Skeletal muscle satellite cell (primary cell): ENCODE data around the gene PHF21A.

Experiments
- H3K27me3 ChIP-seq: 2 replicates; pipeline ENCODE4 v1.7.0; 2013; ENCODE audit warnings: low read length; ENCODE audit not compliant: control insufficient read depth, insufficient read depth
- H3K36me3 ChIP-seq: 2 replicates; pipeline ENCODE4 v1.7.0; 2013; ENCODE audit warnings: mild to moderate bottlenecking, control low read depth, low read length; ENCODE audit not compliant: insufficient read depth
- H3K4me1 ChIP-seq: 2 replicates; pipeline ENCODE4 v1.7.0; 2013; ENCODE audit warnings: low read length; ENCODE audit not compliant: control insufficient read depth, insufficient read depth
- H3K4me2 ChIP-seq: 2 replicates; pipeline ENCODE4 v1.7.0; 2013; ENCODE audit warnings: mild to moderate bottlenecking, low read length
- H3K4me3 ChIP-seq: 2 replicates; pipeline ENCODE4 v1.7.0; 2013; ENCODE audit warnings: low read length
- H3K9ac ChIP-seq: 2 replicates; pipeline ENCODE4 v1.7.0; 2013; ENCODE audit warnings: mild to moderate bottlenecking, low read depth, low read length, moderate library complexity
- H3K9me3 ChIP-seq: replicated peaks from 2 replicates; pipeline ENCODE4 v1.7.0; 2013; ENCODE audit warnings: mild to moderate bottlenecking, control low read depth, low read length

Gene PHF21A

GRCh38 chr11:45924036-45924915 is 197.0 kb downstream of the PHF21A start:
- Histone ChIP-seq H3K4me2 (no peak overlapping the region), H3K27me3 (peaks cover 26% of the 10 kb centered on the region), H3K36me3 (no peaks in the 10 kb centered on the region), H3K4me1 (peaks cover 2% of the 10 kb centered on the region), H3K9ac (no peak overlapping the region), H3K4me3 (no peak overlapping the region), H3K9me3 (no peaks in the 10 kb centered on the region)

GRCh38 chr11:45922425-45923082 is 198.7 kb downstream of the PHF21A start, which contains the start of gene LARGE2:
TSS of gene LARGE2 (plus strand) at chr11:45922656. CDS start at chr11:45922883, 227 bp downstream.
- Histone ChIP-seq H3K4me1 (peaks cover 2% of the 10 kb centered on the region), H3K9ac (no peak within 1 kb of the TSS), H3K36me3 (no peaks in the 10 kb centered on the region), H3K27me3 (peaks cover 26% of the 10 kb centered on the region), H3K4me3 (no peak within 1 kb of the TSS), H3K9me3 (no peaks in the 10 kb centered on the region), H3K4me2 (peak within 1 kb of the TSS; percentile 29)

- no peak overlapping the region for H3K4me2 ChIP-seq
- peaks cover 26% of the 10 kb centered on the region for H3K27me3 ChIP-seq
- H3K4me1 ChIP-seq: peaks cover 6% of the 10 kb centered on the region
- H3K4me3 ChIP-seq: no peak overlapping the region
- H3K9ac ChIP-seq: no peak overlapping the region
- no peaks in the 10 kb centered on the region for H3K9me3 ChIP-seq
- H3K36me3 ChIP-seq: no peaks in the 10 kb centered on the region
Measured at GRCh38 chr11:45921561-45922424, 199.5 kb downstream of the PHF21A start.

- Histone ChIP-seq H3K9me3 (no peaks in the 10 kb centered on the region), H3K9ac (no peak overlapping the region), H3K4me3 (no peak overlapping the region), H3K4me1 (peaks cover 7% of the 10 kb centered on the region), H3K4me2 (no peak overlapping the region), H3K36me3 (no peaks in the 10 kb centered on the region), H3K27me3 (peaks cover 26% of the 10 kb centered on the region)
Measured at GRCh38 chr11:45920531-45921477, 200.4 kb downstream of the PHF21A start.

- H3K9me3 ChIP-seq: no peaks in the 10 kb centered on the region
- no peak overlapping the region for H3K4me3 ChIP-seq
- H3K36me3 ChIP-seq: peaks cover 5% of the 10 kb centered on the region
- H3K27me3 ChIP-seq: peaks cover 24% of the 10 kb centered on the region
- H3K9ac ChIP-seq: no peak overlapping the region
- H3K4me2 ChIP-seq: no peak overlapping the region
- H3K4me1 ChIP-seq: peaks cover 7% of the 10 kb centered on the region
Measured at GRCh38 chr11:45919806-45920530, 201.3 kb downstream of the PHF21A start.

- peak overlapping the region; percentile 94 for H3K4me3 ChIP-seq
- peaks cover 16% of the 10 kb centered on the region for H3K27me3 ChIP-seq
- H3K4me1 ChIP-seq: peaks cover 7% of the 10 kb centered on the region
- H3K9ac ChIP-seq: no peak overlapping the region
- peak overlapping the region; percentile 99 for H3K4me2 ChIP-seq
- H3K9me3 ChIP-seq: no peaks in the 10 kb centered on the region
- peaks cover 14% of the 10 kb centered on the region for H3K36me3 ChIP-seq
Measured at GRCh38 chr11:45918962-45919675, 202.1 kb downstream of the PHF21A start.

- Histone ChIP-seq H3K4me3 (peak overlapping the region; percentile 94), H3K9me3 (no peaks in the 10 kb centered on the region), H3K4me2 (peak overlapping the region; percentile 99), H3K27me3 (peaks cover 12% of the 10 kb centered on the region), H3K4me1 (peaks cover 7% of the 10 kb centered on the region), H3K36me3 (peaks cover 21% of the 10 kb centered on the region), H3K9ac (peak overlapping the region; percentile 97)
Measured at GRCh38 chr11:45918331-45918941, 202.8 kb downstream of the PHF21A start.

GRCh38 chr11:45917623-45918330 is 203.5 kb downstream of the PHF21A start, which contains the start of gene PEX16:
TSS of gene PEX16 (minus strand) at chr11:45917877. CDS start at chr11:45917811, 66 bp downstream.
- Histone ChIP-seq H3K4me1 (peaks cover 7% of the 10 kb centered on the region), H3K4me3 (peak within 1 kb of the TSS; percentile 94), H3K27me3 (peaks cover 6% of the 10 kb centered on the region), H3K4me2 (peak within 1 kb of the TSS; percentile 99), H3K36me3 (peaks cover 26% of the 10 kb centered on the region), H3K9me3 (no peaks in the 10 kb centered on the region), H3K9ac (peak within 1 kb of the TSS; percentile 97)

GRCh38 chr11:45917286-45917622 is 204.0 kb downstream of the PHF21A start:
- Histone ChIP-seq H3K36me3 (peaks cover 26% of the 10 kb centered on the region), H3K9me3 (no peaks in the 10 kb centered on the region), H3K27me3 (peaks cover under 1% of the 10 kb centered on the region), H3K9ac (peak overlapping the region; percentile 97), H3K4me1 (peaks cover 5% of the 10 kb centered on the region), H3K4me2 (peak overlapping the region; percentile 99), H3K4me3 (peak overlapping the region; percentile 94)
